ENCODE results near the gene FFAR1.

FFAR1 gene

DNA sequence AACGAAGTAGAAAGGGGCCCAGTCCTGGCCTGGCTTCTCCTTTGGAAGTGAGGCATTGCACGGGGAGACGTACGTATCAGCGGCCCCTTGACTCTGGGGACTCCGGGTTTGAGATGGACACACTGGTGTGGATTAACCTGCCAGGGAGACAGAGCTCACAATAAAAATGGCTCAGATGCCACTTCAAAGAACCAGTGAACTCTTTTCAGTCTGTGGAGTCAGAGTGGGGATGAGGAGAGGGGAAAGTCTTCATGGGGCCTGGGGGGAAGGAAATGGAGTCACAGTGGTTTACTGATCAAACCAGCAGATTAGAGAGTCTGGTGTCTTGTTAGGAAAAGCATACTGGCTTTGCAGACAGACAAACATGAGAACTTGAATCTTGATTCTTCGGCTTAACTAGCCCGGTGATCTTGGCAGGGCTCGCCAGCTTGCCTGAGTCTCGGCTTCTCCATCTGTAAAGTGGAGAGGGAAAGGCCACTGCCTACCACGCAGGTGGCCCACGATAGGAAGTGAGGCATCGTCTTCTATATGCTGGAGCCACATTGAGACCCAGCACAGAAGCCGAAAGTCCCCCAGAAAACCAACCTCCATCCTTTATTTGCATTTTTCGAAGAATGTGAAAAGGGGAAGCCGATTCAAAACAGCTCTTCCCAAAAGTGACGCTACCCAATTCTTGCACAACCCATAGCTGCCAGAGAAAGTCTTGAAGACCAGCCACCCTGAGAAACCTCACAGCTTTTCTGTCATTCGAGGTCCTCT, at the start of gene FFAR1:
FFAR1 (plus strand) TSS at position 732 of the 759 bp plus-strand sequence. CDS start 3,650 bp downstream, outside the sequence.
- no peak for DNase-seq

- no peak for DNase-seq
These were observed 49.8 kb upstream of the FFAR1 start for GRCh38 chr19:35297922-35298321.

DNA sequence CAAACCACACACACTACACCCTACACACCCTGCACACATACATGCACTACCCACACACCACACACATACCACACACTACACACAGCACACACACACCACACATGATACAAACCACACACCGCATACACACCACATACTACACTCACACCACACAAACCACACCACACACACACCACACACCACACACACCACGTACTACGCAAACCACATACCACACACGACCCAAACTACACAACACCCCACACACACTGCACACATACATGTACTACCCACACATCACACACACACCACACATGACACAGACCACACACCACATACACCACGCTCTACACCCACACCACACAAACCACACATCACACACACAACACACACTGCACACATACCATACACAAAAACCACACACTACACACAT, 49.1 kb upstream of the FFAR1 start:
- no peak for DNase-seq

- no peak for DNase-seq
These were observed 48.0 kb upstream of the FFAR1 start for GRCh38 chr19:35299523-35300338.

DNA sequence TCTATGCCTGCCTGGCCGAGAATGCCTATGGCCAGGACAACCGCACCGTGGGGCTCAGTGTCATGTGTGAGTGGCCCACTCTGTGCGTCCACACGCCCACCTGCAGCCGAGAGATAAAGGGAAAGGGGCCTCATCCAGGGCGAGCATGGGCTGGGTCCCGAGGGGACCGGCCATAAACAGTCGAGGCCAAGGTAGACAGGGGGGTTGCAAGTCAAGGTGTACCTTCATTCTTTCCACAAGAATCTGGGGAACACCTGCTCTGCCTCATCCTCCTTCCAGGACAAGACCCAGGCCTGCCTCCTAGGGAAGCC, 47.4 kb upstream of the FFAR1 start:
- DNase-seq: no peak

DNA sequence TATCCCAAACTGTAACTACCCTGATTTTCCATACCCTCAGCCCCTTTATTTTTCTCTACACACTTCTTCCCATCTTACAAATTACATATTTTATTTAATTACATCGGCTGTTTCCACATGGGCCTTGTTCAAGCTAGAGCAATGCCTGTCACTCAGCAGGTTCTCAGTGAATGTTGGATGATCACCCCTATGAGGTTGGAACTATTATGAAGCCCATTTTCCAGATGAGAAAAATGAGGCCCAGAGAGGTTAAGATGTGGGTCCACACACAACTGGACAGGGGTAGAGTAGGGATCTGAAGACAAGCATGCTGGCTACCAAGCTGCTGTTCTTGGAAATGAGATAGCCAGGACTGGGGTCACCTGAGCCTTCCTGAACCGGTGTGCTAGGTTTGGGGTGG, 45.7 kb upstream of the FFAR1 start:
- DNase-seq: no peak

DNA sequence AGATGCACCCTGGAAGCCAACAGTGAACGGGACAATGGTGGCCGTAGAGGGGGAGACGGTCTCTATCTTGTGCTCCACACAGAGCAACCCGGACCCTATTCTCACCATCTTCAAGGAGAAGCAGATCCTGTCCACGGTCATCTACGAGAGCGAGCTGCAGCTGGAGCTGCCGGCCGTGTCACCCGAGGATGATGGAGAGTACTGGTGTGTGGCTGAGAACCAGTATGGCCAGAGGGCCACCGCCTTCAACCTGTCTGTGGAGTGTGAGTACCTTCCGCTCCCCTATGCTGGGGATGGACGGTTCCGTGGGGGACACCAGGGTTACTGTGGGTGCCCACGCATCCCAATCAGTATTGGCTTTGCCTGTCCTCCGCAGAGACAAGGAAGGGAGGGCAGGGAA, 45.3 kb upstream of the FFAR1 start:
- no peak for DNase-seq

DNA sequence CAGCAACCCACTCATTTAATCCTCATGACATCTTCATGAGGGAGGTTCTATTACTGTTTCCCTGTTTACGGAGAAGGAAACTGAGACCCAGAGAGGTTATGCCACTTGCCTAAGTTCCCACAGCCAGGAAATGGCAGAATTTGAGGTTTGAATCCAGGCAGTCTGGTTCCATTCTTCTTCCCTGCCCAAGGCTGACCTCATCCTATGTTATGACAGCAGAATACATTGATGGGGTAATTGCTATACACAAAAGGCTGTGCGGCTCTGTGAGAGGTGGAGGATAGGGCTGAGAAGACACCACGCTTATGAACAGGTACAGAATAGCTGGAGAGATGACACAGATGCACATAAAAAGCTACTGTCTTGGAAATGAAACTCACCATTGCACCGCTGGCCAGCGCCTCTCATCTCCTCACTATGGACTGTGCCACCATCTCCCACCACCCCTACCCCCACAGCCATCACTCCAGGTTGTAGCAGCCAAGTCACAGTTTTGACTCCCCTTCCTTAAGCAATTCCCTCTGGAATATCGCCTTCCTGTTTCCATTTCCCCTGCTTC, 44.3 kb upstream of the FFAR1 start:
- no peak for DNase-seq

- no peak for DNase-seq
These were observed 43.7 kb upstream of the FFAR1 start for GRCh38 chr19:35304036-35304435.

DNA sequence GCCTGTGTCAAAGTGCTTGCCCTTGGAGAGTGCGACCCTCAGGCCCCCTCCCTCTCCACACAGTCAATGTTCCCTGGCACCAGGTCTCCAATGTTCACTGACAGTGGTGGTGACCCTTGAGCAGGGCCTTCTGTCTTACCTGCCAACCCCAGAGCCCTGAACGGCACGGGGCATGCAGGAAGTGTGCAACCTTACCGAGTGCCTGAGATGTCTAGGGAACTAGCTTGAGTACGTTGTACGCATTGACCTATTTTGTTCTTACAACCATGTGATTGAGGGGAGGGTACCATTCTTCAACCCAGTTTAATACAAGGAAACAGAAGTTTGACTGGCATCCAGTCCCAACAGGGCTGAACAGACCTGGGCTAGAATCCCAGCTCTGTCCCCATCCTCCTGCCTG, 42.5 kb upstream of the FFAR1 start:
- no peak for DNase-seq

DNA sequence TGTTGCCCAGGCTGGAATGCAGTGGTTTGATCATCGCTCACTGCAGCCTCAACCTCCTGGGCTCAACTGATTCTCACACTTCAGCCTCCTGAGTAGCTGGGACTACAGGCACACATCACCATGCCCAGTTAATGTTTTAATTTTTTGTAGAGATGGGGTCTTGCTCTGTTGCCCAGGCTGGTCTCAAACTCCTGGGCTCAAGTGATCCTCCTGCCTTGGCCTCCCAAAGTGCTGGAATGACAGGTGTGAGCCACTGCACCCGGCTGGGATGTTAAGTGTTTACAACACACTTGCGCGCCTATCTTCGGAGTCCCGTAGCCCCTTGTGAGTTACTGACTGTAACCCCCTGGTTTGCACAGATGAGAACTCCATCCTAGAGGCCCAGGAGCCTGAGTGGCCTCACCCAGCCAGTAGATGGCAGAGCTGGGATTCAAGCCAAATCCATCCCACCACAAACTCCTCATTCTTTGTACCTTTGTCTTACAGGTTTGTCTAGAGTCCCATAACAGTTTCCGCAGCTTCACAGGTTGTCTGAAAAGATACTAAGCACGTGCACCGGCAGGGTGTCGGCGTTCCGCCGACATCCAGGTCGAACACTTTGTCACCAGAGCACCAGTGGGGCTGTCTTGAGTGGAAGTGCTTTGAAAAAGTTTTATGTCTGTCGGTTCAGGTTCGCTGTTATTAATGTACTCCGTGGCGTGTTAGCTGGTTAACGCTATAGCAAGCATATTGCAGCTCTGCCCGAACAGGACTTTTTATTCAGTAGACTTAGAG, 41.0 kb upstream of the FFAR1 start:
- DNase-seq: no peak

DNA sequence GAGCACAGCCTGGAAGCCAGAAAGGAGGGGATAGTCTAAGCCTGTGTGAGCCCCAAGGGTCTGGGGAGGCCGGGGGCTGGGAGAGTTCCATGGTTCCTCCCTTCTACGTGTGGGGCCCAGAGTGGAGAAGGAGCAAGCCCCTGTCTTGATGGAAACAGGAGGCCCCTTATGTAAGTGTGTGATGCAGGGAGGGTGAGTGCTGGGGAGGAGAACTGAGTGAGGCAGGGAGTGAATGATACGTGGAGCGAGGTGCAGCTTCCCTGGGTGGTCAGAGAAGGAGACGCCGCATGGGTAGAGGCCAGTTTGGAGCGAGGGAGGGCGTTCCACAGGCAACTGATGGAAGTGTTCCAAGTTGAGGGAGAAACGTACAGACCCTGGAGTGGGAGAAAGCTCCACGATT, 39.8 kb upstream of the FFAR1 start:
- no peak for DNase-seq

GRCh38 chr19:35308910-35309309, 38.8 kb upstream of the FFAR1 start:
- DNase-seq: no peak

DNA sequence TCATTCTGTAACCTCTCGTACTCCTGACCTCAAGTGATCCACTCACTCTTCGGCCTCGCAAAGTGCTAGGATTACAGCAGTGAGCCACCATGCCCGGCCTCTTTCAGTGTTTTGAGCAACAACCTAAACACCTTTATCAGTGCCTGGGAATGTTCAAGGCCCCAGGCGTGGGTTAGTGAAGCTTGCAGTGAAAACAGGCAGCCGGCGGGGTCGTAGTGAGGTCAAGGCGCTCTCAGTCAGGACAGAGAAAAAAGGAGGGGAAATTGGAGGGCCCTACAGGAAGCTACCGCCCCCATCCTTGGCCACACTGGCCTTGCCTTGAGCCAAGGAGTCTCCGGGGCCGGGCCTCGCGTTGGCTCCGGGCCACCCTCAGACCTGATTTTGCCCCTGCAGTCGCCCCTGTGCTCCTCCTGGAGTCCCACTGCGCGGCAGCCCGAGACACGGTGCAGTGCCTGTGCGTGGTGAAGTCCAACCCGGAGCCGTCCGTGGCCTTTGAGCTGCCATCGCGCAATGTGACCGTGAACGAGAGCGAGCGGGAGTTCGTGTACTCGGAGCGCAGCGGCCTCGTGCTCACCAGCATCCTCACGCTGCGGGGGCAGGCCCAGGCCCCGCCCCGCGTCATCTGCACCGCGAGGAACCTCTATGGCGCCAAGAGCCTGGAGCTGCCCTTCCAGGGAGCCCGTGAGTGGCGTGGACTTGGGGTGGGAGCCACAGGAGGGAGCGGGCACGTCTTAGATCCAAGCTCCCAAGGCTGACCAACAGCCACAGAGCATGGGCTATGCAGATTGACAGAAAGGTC, 38.0 kb upstream of the FFAR1 start:
- no peak for DNase-seq

GRCh38 chr19:35310331-35310730, 37.4 kb upstream of the FFAR1 start:
- DNase-seq: no peak

DNA sequence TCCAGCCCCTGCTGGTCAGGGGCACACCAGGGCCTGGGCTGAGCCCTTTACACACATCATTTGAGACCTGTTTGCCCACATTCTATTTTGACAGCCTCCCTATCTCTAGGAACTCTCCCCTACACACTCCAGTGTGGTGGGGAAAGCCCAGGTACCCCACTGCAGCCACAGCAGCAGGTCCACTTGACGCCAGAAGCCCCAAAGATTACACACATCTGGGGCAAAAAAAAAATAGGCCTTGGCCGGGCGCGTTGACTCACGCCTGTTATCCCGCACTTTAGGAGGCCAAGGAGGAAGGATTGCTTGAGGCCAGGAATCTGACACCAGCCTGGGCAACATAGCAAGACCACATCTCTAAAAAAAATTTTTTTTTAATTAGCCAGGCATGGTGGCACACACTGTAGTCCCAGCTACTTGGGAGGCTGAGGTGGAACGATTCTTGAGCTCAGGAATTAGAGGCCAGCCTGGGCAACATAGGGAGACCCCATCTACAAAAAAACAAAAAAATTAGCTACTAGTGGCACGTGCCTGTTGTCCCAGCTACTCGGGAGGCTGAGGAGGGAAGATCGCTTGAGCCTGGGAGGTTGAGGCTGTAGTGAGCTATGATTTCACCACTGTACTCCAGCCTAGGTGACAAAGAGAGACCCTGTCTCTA, 36.8 kb upstream of the FFAR1 start:
- DNase-seq: no peak

DNA sequence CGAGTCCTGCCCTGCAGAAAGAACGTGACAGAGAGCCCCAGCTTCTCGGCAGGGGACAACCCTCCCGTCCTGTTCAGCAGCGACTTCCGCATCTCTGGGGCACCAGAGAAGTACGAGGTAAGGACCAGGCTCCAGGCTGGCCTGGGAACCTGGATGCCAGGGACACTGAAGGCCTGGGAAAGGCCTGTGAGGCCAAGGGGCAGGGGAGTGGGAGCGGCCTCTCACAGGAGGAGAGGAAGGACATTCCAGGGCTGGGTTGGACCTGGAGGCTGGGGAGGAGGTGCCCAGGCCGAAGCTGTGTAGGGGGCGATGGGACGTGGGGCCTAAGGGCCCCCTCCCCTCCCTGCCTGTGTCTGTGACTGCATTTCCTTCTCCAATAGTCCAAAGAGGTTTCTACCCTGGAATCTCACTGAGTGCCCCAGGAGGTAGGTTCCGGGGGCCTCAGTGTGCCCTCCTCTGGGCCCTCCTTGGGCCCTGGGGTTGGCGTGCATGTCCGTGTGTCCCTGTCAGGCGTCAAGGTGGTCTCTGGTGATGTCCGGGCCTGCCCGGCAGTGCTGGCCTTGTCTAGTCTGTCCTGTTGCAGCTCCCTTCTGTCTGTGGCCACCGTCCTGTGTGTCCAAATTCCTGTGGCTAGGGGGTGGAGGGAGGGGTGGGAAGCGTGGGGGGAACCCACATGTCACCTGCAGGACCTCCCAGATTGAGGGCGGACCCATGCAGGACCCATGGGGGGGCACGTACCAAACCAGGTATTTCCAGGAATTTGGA, 35.6 kb upstream of the FFAR1 start:
- DNase-seq: no peak

DNA sequence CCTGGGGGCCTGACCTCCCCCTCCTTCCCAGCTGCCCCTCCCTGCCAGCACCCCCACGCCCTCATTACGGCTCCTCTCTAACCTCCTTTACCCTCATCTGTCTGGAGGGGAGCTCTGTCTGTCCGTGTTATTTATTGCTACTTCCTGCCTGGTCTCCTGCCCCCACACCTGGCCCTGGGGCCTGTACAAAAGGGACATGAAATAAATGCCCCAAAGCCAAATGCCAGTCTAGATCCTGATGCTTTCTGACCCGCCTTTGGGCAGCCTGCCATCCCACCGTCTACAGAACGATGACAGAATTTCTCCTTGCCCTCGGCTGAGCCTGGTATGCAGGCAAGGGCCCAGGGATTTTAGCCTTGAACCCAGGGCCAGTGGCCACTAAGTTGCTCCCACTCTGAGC, 34.1 kb upstream of the FFAR1 start:
- DNase-seq: no peak

DNA sequence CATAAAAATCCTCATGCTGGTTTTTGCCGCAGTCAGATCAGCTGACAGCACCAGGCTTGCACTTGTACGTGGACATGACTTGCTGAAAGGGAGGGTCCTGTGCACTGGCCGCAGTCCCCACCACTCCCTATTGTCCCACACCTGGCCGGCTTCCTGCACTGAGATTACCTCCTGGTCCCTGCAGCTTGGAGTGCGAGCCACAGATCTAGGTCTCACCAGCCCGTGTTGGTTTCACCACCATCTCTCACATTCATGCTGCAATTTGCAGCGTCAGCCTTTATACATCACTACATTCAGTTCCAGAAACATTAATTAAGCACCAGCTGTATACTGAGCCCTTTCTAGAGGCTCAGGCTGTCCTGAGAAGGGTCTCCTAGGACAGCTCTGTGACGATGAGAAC, 33.7 kb upstream of the FFAR1 start:
- DNase-seq: no peak

GRCh38 chr19:35314858-35315470, 32.7 kb upstream of the FFAR1 start:
- no peak for DNase-seq

DNA sequence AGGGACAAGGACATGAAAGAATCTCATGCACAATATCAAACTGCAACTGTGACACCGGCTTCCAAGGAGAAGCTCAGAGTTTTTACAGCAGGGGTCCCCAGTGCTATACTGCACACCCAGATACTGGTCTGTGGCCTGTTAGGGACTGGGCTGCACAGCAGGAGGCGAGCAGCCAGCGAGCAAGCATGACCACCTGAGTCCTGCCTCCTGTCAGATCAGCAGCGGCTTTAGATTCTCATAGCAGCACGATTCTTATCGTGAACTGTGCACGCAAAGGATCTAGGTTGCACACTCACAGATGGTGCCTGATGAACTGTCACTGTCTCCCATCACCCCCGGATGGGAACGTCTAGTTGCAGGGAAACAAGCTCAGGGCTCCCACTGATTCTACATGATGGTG, 31.8 kb upstream of the FFAR1 start:
- DNase-seq: no peak
